ENCODE results near the gene PRSS2.

DNA sequence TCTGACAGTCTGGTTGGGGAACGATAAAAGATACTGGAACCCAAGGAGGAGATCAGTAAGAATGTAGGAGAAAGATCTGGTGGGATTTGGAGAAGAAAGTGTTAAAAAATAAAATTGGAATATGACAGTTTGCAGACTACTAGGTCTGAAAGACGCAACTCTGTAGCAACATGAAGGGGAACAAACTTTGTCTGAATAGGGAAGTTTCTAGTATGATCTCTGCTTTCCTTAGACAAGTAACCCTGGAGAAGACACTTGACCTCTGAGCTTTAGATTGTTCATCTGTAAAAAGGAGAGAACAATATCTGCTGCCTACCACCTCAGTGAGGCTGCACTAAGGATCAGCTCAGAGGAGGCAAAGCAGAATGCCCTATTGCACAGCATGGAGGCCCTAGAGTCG is 24.5 kb upstream of the PRSS2 start:
- TF ChIP-seq CTCF (IDR thresholded peaks at IDR 0.05) (no peak), POLR2A (IDR thresholded peaks at IDR 0.05) (no peak)

All from testis (tissue), 2 donors.